GM23338 (cell line): ENCODE results near the gene TMEM271. TPM values are rescaled to one million over a fixed set of nuclear protein-coding genes. Genes with fewer than 3 reads are reported as not detected.

Experiments used
- ATAC-seq: fragments of 200-7000 bp; cut with Tn5 transposase; 3 replicates; pipeline ENCODE4 v1.9.1; 2020
- DNase-seq: peaks from one replicate; pipeline ENCODE4 v3.0.0-alpha.2; 2015; ENCODE audit warnings: low spot score
- H2AFZ ChIP-seq: fragments of 200-600 bp; sonication (generic); 2 replicates; pipeline ENCODE4 v1.8.0; 2016; ENCODE audit warnings: antibody characterized with exemption, mild to moderate bottlenecking, moderate library complexity
- H3F3A ChIP-seq: fragments of 200-600 bp; sonication (generic); replicated peaks from 2 replicates; pipeline ENCODE4 v1.8.0; 2017; ENCODE audit warnings: antibody characterized with exemption, mixed run types, low read depth
- H3K27ac ChIP-seq: fragments of 200-600 bp; sonication (generic); 2 replicates; pipeline ENCODE4 v1.6.1; 2016; ENCODE audit warnings: low read depth
- H3K27me3 ChIP-seq: fragments of 200-600 bp; sonication (generic); 2 replicates; pipeline ENCODE4 v1.8.0; 2016; ENCODE audit warnings: mild to moderate bottlenecking, mixed run types, moderate library complexity; ENCODE audit not compliant: insufficient read depth
- H3K36me3 ChIP-seq: fragments of 200-600 bp; sonication (generic); 2 replicates; pipeline ENCODE4 v1.8.0; 2016; ENCODE audit warnings: mild to moderate bottlenecking; ENCODE audit not compliant: insufficient read depth
- H3K4me1 ChIP-seq: fragments of 200-600 bp; sonication (generic); 2 replicates; pipeline ENCODE4 v1.8.0; 2016; ENCODE audit warnings: mild to moderate bottlenecking, moderate library complexity; ENCODE audit not compliant: insufficient read depth
- H3K4me2 ChIP-seq: fragments of 200-600 bp; sonication (generic); 2 replicates; pipeline ENCODE4 v1.7.1; 2017; ENCODE audit warnings: mixed run types
- H3K4me3 ChIP-seq: fragments of 200-600 bp; sonication (generic); 2 replicates; pipeline ENCODE4 v1.6.1; 2016; ENCODE audit warnings: mixed run types
- H3K79me2 ChIP-seq: fragments of 200-600 bp; sonication (generic); replicated peaks from 2 replicates; pipeline ENCODE4 v1.8.0; 2017; ENCODE audit warnings: mild to moderate bottlenecking; ENCODE audit not compliant: insufficient read depth
- H3K9me2 ChIP-seq: fragments of 200-600 bp; sonication (generic); 2 replicates; pipeline ENCODE4 v1.8.0; 2017; ENCODE audit not compliant: insufficient read depth
- H4K20me1 ChIP-seq: fragments of 200-600 bp; sonication (generic); replicated peaks from 2 replicates; pipeline ENCODE4 v1.8.0; 2017; ENCODE audit warnings: mild to moderate bottlenecking; ENCODE audit not compliant: insufficient read depth
- H3K27ac Mint-ChIP-seq: 2 replicates; pipeline ENCODE4 v1.8.0; 2020; ENCODE audit warnings: inconsistent platforms, mild to moderate bottlenecking, moderate library complexity, mixed read lengths
- H3K27me3 Mint-ChIP-seq: 3 replicates; pipeline ENCODE4 v1.8.0; 2022; ENCODE audit warnings: low read depth, mild to moderate bottlenecking, moderate library complexity, mixed read lengths, inconsistent platforms; ENCODE audit not compliant: insufficient read depth, poor library complexity
- H3K36me3 Mint-ChIP-seq: 3 replicates; pipeline ENCODE4 v1.8.0; 2021; ENCODE audit warnings: low read depth, mild to moderate bottlenecking, inconsistent platforms, moderate library complexity, mixed read lengths
- H3K4me1 Mint-ChIP-seq: 3 replicates; pipeline ENCODE4 v1.8.0; 2020; ENCODE audit warnings: mild to moderate bottlenecking, inconsistent platforms, mixed read lengths
- H3K4me3 Mint-ChIP-seq: 3 replicates; pipeline ENCODE4 v1.8.0; 2021; ENCODE audit warnings: moderate library complexity, mild to moderate bottlenecking, inconsistent platforms, mixed read lengths
- H3K9me3 Mint-ChIP-seq: 3 replicates; pipeline ENCODE4 v1.8.0; 2020; ENCODE audit warnings: moderate library complexity, mild to moderate bottlenecking, inconsistent platforms, mixed read lengths
- CREB1 ChIP-seq: fragments of 250-450 bp; sonication (Bioruptor Pico); IDR thresholded peaks from 2 replicates; pipeline ENCODE4 v1.5.0; 2020; ENCODE audit warnings: low read depth, mild to moderate bottlenecking, moderate library complexity
- EZH2 ChIP-seq: fragments of 200-600 bp; sonication (generic); IDR thresholded peaks from one replicate; pipeline ENCODE4 v1.8.0; 2017; ENCODE audit warnings: antibody characterized with exemption, mild to moderate bottlenecking, low read depth; ENCODE audit not compliant: unreplicated experiment
- EZH2phosphoT487 ChIP-seq: fragments of 200-600 bp; sonication (generic); IDR thresholded peaks from one replicate; pipeline ENCODE4 v1.8.1; 2018; ENCODE audit warnings: antibody characterized with exemption; ENCODE audit not compliant: unreplicated experiment
- JUNB ChIP-seq: IDR thresholded peaks from one replicate; pipeline ENCODE4 v1.6.1; 2016; ENCODE audit warnings: antibody characterized with exemption; ENCODE audit not compliant: unreplicated experiment
- NANOG ChIP-seq: IDR thresholded peaks from 2 replicates; pipeline ENCODE4 v1.6.1; 2016; ENCODE audit warnings: antibody characterized with exemption, borderline replicate concordance
- POLR2AphosphoS5 ChIP-seq: IDR thresholded peaks from 2 replicates; pipeline ENCODE4 v1.6.1; 2016; ENCODE audit warnings: antibody characterized with exemption, low read depth
- STAT1 ChIP-seq: IDR thresholded peaks from one replicate; pipeline ENCODE4 v1.6.1; 2016; ENCODE audit warnings: antibody characterized with exemption; ENCODE audit not compliant: unreplicated experiment
- ZNF114 ChIP-seq: fragments of 250-450 bp; sonication (Bioruptor Pico); IDR thresholded peaks from 2 replicates; pipeline ENCODE4 v1.5.0; 2020; ENCODE audit warnings: mild to moderate bottlenecking, moderate library complexity
- ZNF331 ChIP-seq: fragments of 250-450 bp; sonication (Bioruptor Pico); IDR thresholded peaks from 2 replicates; pipeline ENCODE4 v1.5.0; 2020; ENCODE audit warnings: low read depth, mild to moderate bottlenecking, moderate library complexity
- polyA plus RNA-seq: library from polyadenylated mRNA; unstranded; fragments of >200 nt; fragmentation: Nextera tagmentation; extraction: Ambion mirVana; gene quantifications from 2 replicates; pipeline ENCODE4 v1.2.1, GENCODE V29; 2016
- total RNA-seq: library from RNA; depleted of rRNA; stranded (reverse); fragments of >200 nt; shearing (Covaris generic); gene quantifications from 2 replicates; pipeline ENCODE4 v1.2.3, GENCODE V29; 2014
- TF ChIP-seq, protein P1 (sequence below), 2 experiments: fragments of 200-600 bp in 1 of 2; sonication (generic) in 1 of 2; conservative IDR thresholded peaks; 2 replicates each; pipeline versions ENCODE4 v1.5.1 to v1.6.1; 2016 to 2017; ENCODE audit warnings: antibody characterized with exemption in 2 of 2, low read depth in 2 of 2, mild to moderate bottlenecking in 2 of 2, moderate library complexity in 1 of 2
- TF ChIP-seq, protein P2 (sequence below): IDR thresholded peaks from one replicate; pipeline ENCODE4 v1.6.1; 2018; ENCODE audit warnings: antibody characterized with exemption; ENCODE audit not compliant: unreplicated experiment

Gene TMEM271
- total and polyA plus RNA-seq, 2 experiments from 2014 or later: 0.11 TPM; not detected in 1

DNA sequence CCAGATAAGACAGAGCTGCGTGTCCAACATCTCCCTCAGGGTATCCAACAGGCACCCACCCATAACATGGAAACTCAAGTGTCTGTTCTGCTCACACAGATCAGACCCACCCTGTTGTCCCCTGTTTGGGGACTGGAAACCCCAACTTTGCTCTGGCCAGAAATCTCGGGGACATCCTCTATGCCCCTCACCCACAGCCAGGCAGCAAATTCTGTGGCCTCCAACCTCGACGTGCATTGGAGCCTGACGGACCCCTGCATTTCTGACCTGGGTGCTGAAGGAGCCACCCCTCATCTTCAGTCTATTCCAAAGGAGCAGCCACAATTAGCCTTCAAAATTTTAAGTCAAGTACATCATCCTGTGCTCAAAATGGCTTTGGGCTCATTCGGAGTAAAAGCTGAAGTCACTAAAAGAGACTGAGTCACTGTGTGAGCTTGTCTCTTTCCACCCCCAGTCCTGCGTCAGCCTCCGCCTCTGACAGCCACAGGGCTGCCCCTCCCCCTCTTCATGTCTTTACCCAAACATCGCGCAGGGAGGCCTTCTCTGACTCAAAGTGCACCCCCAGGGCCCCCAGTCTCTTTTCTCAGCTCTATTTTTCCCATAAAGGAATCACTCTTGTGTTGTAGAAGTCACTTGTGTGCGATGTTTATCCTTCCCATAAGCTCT, 24.9 kb upstream of the TMEM271 start (continued):
- TF ChIP-seq, protein P1, sequence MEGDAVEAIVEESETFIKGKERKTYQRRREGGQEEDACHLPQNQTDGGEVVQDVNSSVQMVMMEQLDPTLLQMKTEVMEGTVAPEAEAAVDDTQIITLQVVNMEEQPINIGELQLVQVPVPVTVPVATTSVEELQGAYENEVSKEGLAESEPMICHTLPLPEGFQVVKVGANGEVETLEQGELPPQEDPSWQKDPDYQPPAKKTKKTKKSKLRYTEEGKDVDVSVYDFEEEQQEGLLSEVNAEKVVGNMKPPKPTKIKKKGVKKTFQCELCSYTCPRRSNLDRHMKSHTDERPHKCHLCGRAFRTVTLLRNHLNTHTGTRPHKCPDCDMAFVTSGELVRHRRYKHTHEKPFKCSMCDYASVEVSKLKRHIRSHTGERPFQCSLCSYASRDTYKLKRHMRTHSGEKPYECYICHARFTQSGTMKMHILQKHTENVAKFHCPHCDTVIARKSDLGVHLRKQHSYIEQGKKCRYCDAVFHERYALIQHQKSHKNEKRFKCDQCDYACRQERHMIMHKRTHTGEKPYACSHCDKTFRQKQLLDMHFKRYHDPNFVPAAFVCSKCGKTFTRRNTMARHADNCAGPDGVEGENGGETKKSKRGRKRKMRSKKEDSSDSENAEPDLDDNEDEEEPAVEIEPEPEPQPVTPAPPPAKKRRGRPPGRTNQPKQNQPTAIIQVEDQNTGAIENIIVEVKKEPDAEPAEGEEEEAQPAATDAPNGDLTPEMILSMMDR (conservative IDR thresholded peaks at IDR 0.05; ENCODE audit: low read depth in 2 of 2): no peak
- no peak for TF ChIP-seq CREB1 (CRISPR knock-in tag)
- no peak for TF ChIP-seq NANOG
- TF ChIP-seq JUNB: no peak
- TF ChIP-seq EZH2phosphoT487: no peak
- TF ChIP-seq ZNF331: no peak
- TF ChIP-seq STAT1: no peak

DNA sequence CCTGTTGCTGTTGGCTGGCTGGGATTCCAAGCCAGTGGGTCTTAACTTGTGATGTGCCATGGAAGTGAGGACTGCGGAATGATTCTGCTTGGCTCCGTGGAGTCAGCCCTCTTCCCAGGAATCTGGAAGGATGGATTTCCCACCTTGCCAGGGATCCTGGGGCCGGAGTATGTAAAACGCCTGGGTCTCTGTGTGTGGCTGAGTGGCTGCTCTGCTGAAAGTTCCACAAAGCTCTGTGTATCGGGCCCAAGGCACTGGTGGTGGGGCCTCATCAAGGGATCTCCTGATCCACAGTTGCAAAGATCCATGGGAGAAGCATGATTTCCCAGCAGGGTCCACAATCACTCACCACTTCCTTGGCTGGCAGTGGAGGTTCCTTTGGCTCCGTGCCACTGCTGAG, 24.1 kb upstream of the TMEM271 start:
- no peaks in the 10 kb centered on the region for H3K27me3 ChIP-seq
- H2AFZ ChIP-seq: no peak overlapping the region
- ATAC-seq: no peak
- H3K36me3 Mint-ChIP-seq: no peaks in the 10 kb centered on the region
- H3K9me2 ChIP-seq: no peaks in the 10 kb centered on the region
- H3K4me3 Mint-ChIP-seq: no peak overlapping the region
- H4K20me1 ChIP-seq: no peaks in the 10 kb centered on the region
- no peaks in the 10 kb centered on the region for H3K36me3 ChIP-seq
- no peaks in the 10 kb centered on the region; the same call in 2 of the 3 replicates for H3K9me3 Mint-ChIP-seq
- H3K79me2 ChIP-seq: no peaks in the 10 kb centered on the region
- H3K4me2 ChIP-seq: no peak overlapping the region
- no peaks in the 10 kb centered on the region for H3F3A ChIP-seq
- no peak for TF ChIP-seq STAT1
- TF ChIP-seq EZH2phosphoT487: no peak
- TF ChIP-seq EZH2: no peak
- TF ChIP-seq, protein P2, sequence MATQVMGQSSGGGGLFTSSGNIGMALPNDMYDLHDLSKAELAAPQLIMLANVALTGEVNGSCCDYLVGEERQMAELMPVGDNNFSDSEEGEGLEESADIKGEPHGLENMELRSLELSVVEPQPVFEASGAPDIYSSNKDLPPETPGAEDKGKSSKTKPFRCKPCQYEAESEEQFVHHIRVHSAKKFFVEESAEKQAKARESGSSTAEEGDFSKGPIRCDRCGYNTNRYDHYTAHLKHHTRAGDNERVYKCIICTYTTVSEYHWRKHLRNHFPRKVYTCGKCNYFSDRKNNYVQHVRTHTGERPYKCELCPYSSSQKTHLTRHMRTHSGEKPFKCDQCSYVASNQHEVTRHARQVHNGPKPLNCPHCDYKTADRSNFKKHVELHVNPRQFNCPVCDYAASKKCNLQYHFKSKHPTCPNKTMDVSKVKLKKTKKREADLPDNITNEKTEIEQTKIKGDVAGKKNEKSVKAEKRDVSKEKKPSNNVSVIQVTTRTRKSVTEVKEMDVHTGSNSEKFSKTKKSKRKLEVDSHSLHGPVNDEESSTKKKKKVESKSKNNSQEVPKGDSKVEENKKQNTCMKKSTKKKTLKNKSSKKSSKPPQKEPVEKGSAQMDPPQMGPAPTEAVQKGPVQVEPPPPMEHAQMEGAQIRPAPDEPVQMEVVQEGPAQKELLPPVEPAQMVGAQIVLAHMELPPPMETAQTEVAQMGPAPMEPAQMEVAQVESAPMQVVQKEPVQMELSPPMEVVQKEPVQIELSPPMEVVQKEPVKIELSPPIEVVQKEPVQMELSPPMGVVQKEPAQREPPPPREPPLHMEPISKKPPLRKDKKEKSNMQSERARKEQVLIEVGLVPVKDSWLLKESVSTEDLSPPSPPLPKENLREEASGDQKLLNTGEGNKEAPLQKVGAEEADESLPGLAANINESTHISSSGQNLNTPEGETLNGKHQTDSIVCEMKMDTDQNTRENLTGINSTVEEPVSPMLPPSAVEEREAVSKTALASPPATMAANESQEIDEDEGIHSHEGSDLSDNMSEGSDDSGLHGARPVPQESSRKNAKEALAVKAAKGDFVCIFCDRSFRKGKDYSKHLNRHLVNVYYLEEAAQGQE: no peak
- no peak for TF ChIP-seq POLR2AphosphoS5
- no peak for TF ChIP-seq ZNF114
- H3K27me3 Mint-ChIP-seq: peaks cover 5% of the 10 kb centered on the region
- no peaks in the 10 kb centered on the region for H3K4me1 ChIP-seq
- no peak for DNase-seq
- H3K27ac ChIP-seq: no peak overlapping the region
- H3K4me1 Mint-ChIP-seq: peaks cover 10% of the 10 kb centered on the region
- no peak overlapping the region for H3K4me3 ChIP-seq
- no peak overlapping the region for H3K27ac Mint-ChIP-seq
